Measurements from ENCODE around the gene TNN. TPM values are rescaled to one million over a fixed set of nuclear protein-coding genes. Genes with fewer than 3 reads are reported as not detected.

The TNN gene
- total RNA-seq, 2 donors from 2014 or later, result 0.05 to 0.97 TPM

GRCh38 chr1:175192111-175192629 lies 124.5 kb downstream of the TNN start:
- under 1% methylated on average over 17 of the region's 17 CpGs for WGBS
- Histone ChIP-seq H3K4me3 (peak overlapping the region; percentile 45 to 65), H3K27ac (peak overlapping the region; percentile 90 to 94), H3K9me3 (no peaks in the 10 kb centered on the region), H3K27me3 (replicated peaks; ENCODE audit: insufficient read depth) (no peaks in the 10 kb centered on the region), H3K36me3 (no peaks in the 10 kb centered on the region), H3K4me1 (replicated peaks) (no peaks in the 10 kb centered on the region)
- intact Hi-C loops (cut with DNase I), result no loop called here
- peak; percentile 78 for DNase-seq (ENCODE audit: low spot score)
- peak; percentile 4 for TF ChIP-seq POLR2AphosphoS5 (IDR thresholded peaks at IDR 0.05)
- TF ChIP-seq POLR2A (IDR thresholded peaks at IDR 0.05), result no peak
- TF ChIP-seq CTCF (IDR thresholded peaks at IDR 0.05), result peak in 2 of 4 experiments; percentile 23 to 24

- peak; percentile 81 for DNase-seq (ENCODE audit: low spot score)
- 7% methylated on average over 44 of the region's 62 CpGs for WGBS
Observed at GRCh38 chr1:175192630-175193526, 125.2 kb downstream of the TNN start, which contains the start of gene KIAA0040. KIAA0040 (minus strand) TSS chr1:175192776; CDS start chr1:175161013, 31,763 bp downstream.

GRCh38 chr1:175193527-175193910 lies 125.9 kb downstream of the TNN start:
- WGBS, result 47% methylated on average over 4 of the region's 4 CpGs
- no peaks in the 10 kb centered on the region for H3K27me3 ChIP-seq (replicated peaks; ENCODE audit: insufficient read depth)
- intact Hi-C loops (cut with DNase I), result no loop called here
- H3K9me3 ChIP-seq, result no peaks in the 10 kb centered on the region
- TF ChIP-seq CTCF (IDR thresholded peaks at IDR 0.05) (no peak), POLR2A (IDR thresholded peaks at IDR 0.05) (no peak), POLR2AphosphoS5 (IDR thresholded peaks at IDR 0.05) (no peak)
- H3K27ac ChIP-seq, result peak overlapping the region; percentile 90 to 94
- peak overlapping the region in 1 of 2 donors; percentile 65 for H3K4me3 ChIP-seq
- no peak for DNase-seq (ENCODE audit: low spot score)
- H3K36me3 ChIP-seq, result no peaks in the 10 kb centered on the region
- H3K4me1 ChIP-seq (replicated peaks), result no peaks in the 10 kb centered on the region

More at GRCh38 chr1:175192630-175193526, 125.2 kb downstream of the TNN start, which contains the start of gene KIAA0040:
- no peaks in the 10 kb centered on the region for H3K4me1 ChIP-seq (replicated peaks)
- H3K27me3 ChIP-seq (replicated peaks; ENCODE audit: insufficient read depth), result no peaks in the 10 kb centered on the region
- H3K36me3 ChIP-seq, result no peaks in the 10 kb centered on the region
- peak within 1 kb of the TSS; percentile 45 to 65 for H3K4me3 ChIP-seq
- no peaks in the 10 kb centered on the region for H3K9me3 ChIP-seq
- H3K27ac ChIP-seq, result peak within 1 kb of the TSS; percentile 90 to 94
- peak in 1 of 4 experiments; percentile 23 for TF ChIP-seq CTCF (IDR thresholded peaks at IDR 0.05)
- TF ChIP-seq POLR2A (IDR thresholded peaks at IDR 0.05), result peak; percentile 23
- peak; percentile 43 for TF ChIP-seq POLR2AphosphoS5 (IDR thresholded peaks at IDR 0.05)
- intact Hi-C loops (cut with DNase I), result no loop called here

- TF ChIP-seq POLR2AphosphoS5 (IDR thresholded peaks at IDR 0.05), result no peak
- TF ChIP-seq CTCF (IDR thresholded peaks at IDR 0.05), result no peak
- TF ChIP-seq POLR2A (IDR thresholded peaks at IDR 0.05), result no peak
- no peak for DNase-seq (ENCODE audit: low spot score)
- Histone ChIP-seq H3K27me3 (replicated peaks; ENCODE audit: insufficient read depth) (no peaks in the 10 kb centered on the region), H3K4me3 (no peak overlapping the region), H3K4me1 (replicated peaks) (no peaks in the 10 kb centered on the region), H3K36me3 (no peaks in the 10 kb centered on the region), H3K27ac (peak overlapping the region in 1 of 2 donors; percentile 15), H3K9me3 (no peaks in the 10 kb centered on the region)
- WGBS, result 0% methylated on average over 1 of the region's 1 CpG
- intact Hi-C loops (cut with DNase I), result no loop called here
Observed at GRCh38 chr1:175195281-175195680, 127.6 kb downstream of the TNN start.
